Subcutaneous abdominal adipose tissue (tissue), 5 donors: ENCODE measurements around the gene PRKD1.

Experiments
- H3K27ac ChIP-seq: one replicate; pipeline ENCODE4 v1.7.0; 2013; ENCODE audit warnings: low read depth, mild to moderate bottlenecking, inconsistent platforms, low read length, moderate library complexity
- H3K27me3 ChIP-seq, 5 donors: one replicate each; pipeline ENCODE4 v1.7.0; 2013; ENCODE audit warnings: low read length in 5 of 5, inconsistent platforms in 1 of 5; ENCODE audit not compliant: control insufficient read depth in 5 of 5, insufficient read depth in 4 of 5
- H3K36me3 ChIP-seq, 5 donors: one replicate each; pipeline ENCODE4 v1.7.0; 2013; ENCODE audit warnings: low read length in 5 of 5; ENCODE audit not compliant: control insufficient read depth in 5 of 5, insufficient read depth in 5 of 5
- H3K4me1 ChIP-seq, 5 donors: one replicate each; pipeline ENCODE4 v1.7.0; 2013; ENCODE audit warnings: low read length in 5 of 5, mild to moderate bottlenecking in 3 of 5, moderate library complexity in 1 of 5; ENCODE audit not compliant: control insufficient read depth in 5 of 5, insufficient read depth in 5 of 5
- H3K4me3 ChIP-seq, 5 donors: one replicate each; pipeline ENCODE4 v1.7.0; 2013; ENCODE audit warnings: low read length in 5 of 5, low read depth in 1 of 5
- H3K9ac ChIP-seq, 5 donors: one replicate each; pipeline ENCODE4 v1.7.0; 2013; ENCODE audit warnings: low read length in 5 of 5, mild to moderate bottlenecking in 4 of 5, moderate library complexity in 3 of 5
- H3K9me3 ChIP-seq, 5 donors: one replicate each; pipeline ENCODE4 v1.7.0; 2013; ENCODE audit warnings: low read length in 5 of 5; ENCODE audit not compliant: control insufficient read depth in 5 of 5
- donor health status: healthy.
- donor health status: healthy.
- donor health status: healthy.
- donor health status: healthy.
- donor health status: healthy.

The PRKD1 gene

DNA sequence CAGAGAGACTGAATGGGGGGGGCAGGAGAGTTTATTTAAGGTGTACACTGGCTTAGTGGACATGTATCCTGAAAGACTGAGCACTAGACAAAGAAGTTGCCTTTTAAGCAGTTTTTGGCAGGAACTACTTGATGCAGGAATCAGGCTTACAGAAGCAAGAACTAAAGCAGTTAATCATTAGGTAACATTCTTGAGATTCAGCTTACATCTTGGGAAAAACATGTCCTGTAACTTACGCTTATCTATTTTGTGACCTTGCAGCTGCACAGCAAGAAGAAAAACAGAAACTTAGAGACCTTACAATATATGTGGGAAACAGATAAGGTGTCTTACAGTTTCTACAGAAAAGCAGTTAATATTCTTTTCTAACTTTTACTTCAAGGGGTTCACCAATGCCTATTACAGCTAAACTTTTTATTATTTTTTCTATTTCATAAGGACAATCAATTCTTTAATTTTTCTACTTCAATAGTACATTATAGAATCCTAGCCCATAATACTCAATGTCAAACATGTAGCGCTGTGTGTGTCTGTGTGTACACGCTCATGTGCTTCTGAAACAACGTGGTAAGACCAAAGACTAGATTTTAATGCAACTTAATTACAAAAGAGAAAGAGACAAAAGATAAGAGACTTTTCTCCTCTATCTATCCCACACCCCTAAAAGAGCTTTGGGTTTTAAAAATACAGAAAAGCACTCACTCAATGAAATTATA is 276.9 kb downstream of the PRKD1 start:
- no peaks in the 10 kb centered on the region for H3K27me3 ChIP-seq
- H3K9ac ChIP-seq = no peak overlapping the region
- H3K4me3 ChIP-seq = no peak overlapping the region
- H3K36me3 ChIP-seq = peaks cover 0 to 3% (median 0%) of the 10 kb centered on the region in 5 donors
- peaks cover 13 to 25% (median 25%) of the 10 kb centered on the region in 5 donors for H3K9me3 ChIP-seq
- H3K4me1 ChIP-seq = peaks cover 0 to 18% (median 2%) of the 10 kb centered on the region in 5 donors
- no peak overlapping the region for H3K27ac ChIP-seq

GRCh38 chr14:29649170-29649569 is 278.5 kb downstream of the PRKD1 start:
- peaks cover 13 to 28% (median 25%) of the 10 kb centered on the region in 5 donors for H3K9me3 ChIP-seq
- no peak overlapping the region for H3K9ac ChIP-seq
- H3K4me1 ChIP-seq = peaks cover 0 to 8% (median 0%) of the 10 kb centered on the region in 5 donors
- no peaks in the 10 kb centered on the region for H3K27me3 ChIP-seq
- H3K36me3 ChIP-seq = peaks cover 0 to 3% (median 0%) of the 10 kb centered on the region in 5 donors
- H3K4me3 ChIP-seq = no peak overlapping the region
- H3K27ac ChIP-seq = no peak overlapping the region

DNA sequence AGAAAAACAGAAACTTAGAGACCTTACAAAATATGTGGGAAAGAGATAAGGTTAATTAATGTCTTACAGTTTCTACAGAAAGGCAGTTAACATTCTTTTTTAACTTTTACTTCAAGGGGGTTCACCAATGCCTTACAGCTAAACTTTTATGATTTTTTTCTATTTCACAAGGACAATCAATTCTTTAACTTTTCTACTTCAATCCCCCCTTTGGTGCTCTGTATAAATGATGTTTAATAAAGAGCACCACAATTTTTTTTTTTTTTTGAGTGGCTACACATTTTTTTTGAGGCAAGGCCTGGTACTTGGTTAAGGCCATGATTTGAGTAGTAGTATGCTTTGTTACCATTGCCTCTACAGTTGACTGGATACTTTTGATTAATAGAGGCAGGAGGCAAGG is 279.6 kb downstream of the PRKD1 start:
- Histone ChIP-seq H3K27me3 (no peaks in the 10 kb centered on the region), H3K9ac (no peak overlapping the region), H3K27ac (no peak overlapping the region), H3K4me1 (peaks cover 0 to 8% (median 0%) of the 10 kb centered on the region in 5 donors), H3K36me3 (peaks cover 0 to 3% (median 0%) of the 10 kb centered on the region in 5 donors), H3K9me3 (peaks cover 13 to 28% (median 25%) of the 10 kb centered on the region in 5 donors), H3K4me3 (peak overlapping the region in 1 of 5 donors; percentile 29)

DNA sequence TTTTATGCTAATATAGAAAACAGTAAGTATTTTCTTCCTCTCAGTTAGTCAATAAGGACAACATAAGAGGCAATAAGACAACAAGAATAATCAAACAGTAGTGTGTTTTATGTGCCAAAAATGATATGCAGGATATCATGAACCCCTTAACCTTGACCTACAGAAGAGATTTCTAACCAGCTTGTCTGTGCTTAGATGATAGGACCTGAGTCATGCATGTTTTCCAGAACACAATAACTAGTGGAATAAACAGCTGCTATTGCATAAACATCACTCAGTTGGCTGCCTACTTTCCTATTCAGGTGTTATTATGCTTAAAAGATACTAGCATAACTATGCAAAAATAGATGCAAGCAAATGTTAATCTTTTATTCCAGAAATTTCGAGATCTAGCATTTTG is 282.5 kb downstream of the PRKD1 start:
- Histone ChIP-seq H3K4me1 (no peaks in the 10 kb centered on the region), H3K9ac (no peak overlapping the region), H3K9me3 (peaks cover 12 to 28% (median 23%) of the 10 kb centered on the region in 5 donors), H3K4me3 (no peak overlapping the region), H3K36me3 (peaks cover 0 to 3% (median 0%) of the 10 kb centered on the region in 5 donors), H3K27me3 (no peaks in the 10 kb centered on the region), H3K27ac (no peak overlapping the region)

- Histone ChIP-seq H3K4me3 (no peak overlapping the region), H3K36me3 (peaks cover 0 to 3% (median 0%) of the 10 kb centered on the region in 5 donors), H3K27ac (no peak overlapping the region), H3K9ac (no peak overlapping the region), H3K27me3 (no peaks in the 10 kb centered on the region), H3K9me3 (peaks cover 8 to 23% (median 16%) of the 10 kb centered on the region in 5 donors), H3K4me1 (no peaks in the 10 kb centered on the region)
Observed at GRCh38 chr14:29643433-29644211, 284.0 kb downstream of the PRKD1 start.

- Histone ChIP-seq H3K9me3 (no peaks in the 10 kb centered on the region), H3K27ac (no peak overlapping the region), H3K4me1 (peaks cover 0 to 8% (median 6%) of the 10 kb centered on the region in 5 donors), H3K9ac (no peak overlapping the region), H3K36me3 (peaks cover 0 to 5% (median 3%) of the 10 kb centered on the region in 5 donors), H3K4me3 (no peak overlapping the region), H3K27me3 (no peaks in the 10 kb centered on the region)
Observed at GRCh38 chr14:29637411-29637810, 290.2 kb downstream of the PRKD1 start.

DNA sequence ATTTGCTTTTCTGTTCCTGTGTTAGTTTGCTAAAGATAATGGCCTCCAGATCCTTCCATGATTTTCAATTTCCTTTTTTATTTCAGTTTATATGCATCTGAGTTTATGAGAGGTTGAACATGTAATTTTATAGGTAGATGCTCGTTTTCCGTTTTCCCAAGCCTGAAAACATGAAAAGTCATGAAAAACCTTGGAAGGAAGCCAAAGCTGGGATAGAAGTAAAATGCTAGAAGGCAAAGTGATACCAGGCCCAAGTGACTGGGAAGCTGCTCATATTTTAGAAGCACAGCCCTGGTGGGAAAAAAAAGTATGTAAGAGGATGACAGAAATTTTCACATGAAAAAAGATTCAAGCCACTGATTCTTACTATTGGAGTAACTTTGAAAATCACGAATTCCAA is 290.8 kb downstream of the PRKD1 start:
- H3K9ac ChIP-seq = no peak overlapping the region
- no peaks in the 10 kb centered on the region for H3K9me3 ChIP-seq
- peaks cover 0 to 5% (median 3%) of the 10 kb centered on the region in 5 donors for H3K36me3 ChIP-seq
- H3K4me3 ChIP-seq = no peak overlapping the region
- peaks cover 0 to 8% (median 6%) of the 10 kb centered on the region in 5 donors for H3K4me1 ChIP-seq
- H3K27ac ChIP-seq = no peak overlapping the region
- no peaks in the 10 kb centered on the region for H3K27me3 ChIP-seq

GRCh38 chr14:29630566-29631160 is 297.0 kb downstream of the PRKD1 start:
- Histone ChIP-seq H3K9me3 (no peaks in the 10 kb centered on the region), H3K4me1 (no peaks in the 10 kb centered on the region), H3K4me3 (no peak overlapping the region), H3K27ac (no peak overlapping the region), H3K27me3 (no peaks in the 10 kb centered on the region), H3K9ac (no peak overlapping the region), H3K36me3 (peaks cover 2 to 5% (median 3%) of the 10 kb centered on the region in 5 donors)

DNA sequence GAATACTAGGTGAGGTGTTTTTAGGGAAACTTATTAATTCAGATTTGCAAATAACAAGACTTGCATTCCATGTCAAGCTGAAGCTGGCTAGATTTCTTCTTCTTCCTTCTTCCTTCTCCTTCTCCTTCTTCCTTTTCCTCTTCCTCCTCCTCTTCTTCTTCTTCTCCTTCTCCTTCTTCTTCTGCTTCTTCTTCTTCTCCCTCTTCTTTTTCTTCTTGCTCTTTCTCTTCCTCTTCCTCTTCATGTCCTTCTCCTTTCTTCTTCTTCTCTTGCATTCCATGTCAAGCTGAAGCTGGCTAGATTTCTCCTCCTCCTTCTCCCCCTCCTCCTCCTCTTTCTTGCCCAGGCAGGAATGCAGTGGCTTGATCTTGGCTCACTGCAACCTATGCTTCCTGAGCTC is 297.8 kb downstream of the PRKD1 start:
- Histone ChIP-seq H3K36me3 (peaks cover 2 to 8% (median 3%) of the 10 kb centered on the region in 5 donors), H3K9me3 (no peaks in the 10 kb centered on the region), H3K9ac (no peak overlapping the region), H3K4me1 (no peaks in the 10 kb centered on the region), H3K4me3 (no peak overlapping the region), H3K27ac (no peak overlapping the region), H3K27me3 (no peaks in the 10 kb centered on the region)

GRCh38 chr14:29627137-29627536 is 300.5 kb downstream of the PRKD1 start:
- Histone ChIP-seq H3K36me3 (peaks cover 0 to 13% (median 3%) of the 10 kb centered on the region in 5 donors), H3K9me3 (no peaks in the 10 kb centered on the region), H3K27ac (no peak overlapping the region), H3K27me3 (no peaks in the 10 kb centered on the region), H3K4me1 (no peaks in the 10 kb centered on the region), H3K9ac (no peak overlapping the region), H3K4me3 (no peak overlapping the region)
